ENCODE measurements around the gene RREB1.

Gene RREB1

GRCh38 chr6:7166410-7167293, 58.9 kb downstream of the RREB1 start:
- ChIA-PET POLR2A (interaction anchor here (1.2 kb wide), 1 partner anchor 15 kb away, joined by 3 read pairs; no protein-coding TSS in a partner anchor), CTCF (interaction anchor here (0.6 to 2.5 kb wide), 8 partner anchors 14 to 984 kb away, joined by 3 to 13 read pairs (median 3); no protein-coding TSS in a partner anchor)
- H3K4me3 ChIP-seq (ENCODE audit: low read depth, low read length): no peak overlapping the region
- H3K27ac ChIP-seq (ENCODE audit: extremely low read depth, low read depth, low read length): no peak overlapping the region
- no peaks in the 10 kb centered on the region for H3K36me3 ChIP-seq (ENCODE audit: control insufficient read depth in 2 of 2, insufficient read depth in 1 of 2, low read length in 2 of 2)
- peaks cover 25% of the 10 kb centered on the region for H3K4me1 ChIP-seq (ENCODE audit: control insufficient read depth, insufficient read depth, low read length)
- no peak for TF ChIP-seq ZNF639 (tag by site-specific recombination; IDR thresholded peaks at IDR 0.05)
- no peak for TF ChIP-seq ZBTB17 (tag by site-specific recombination; IDR thresholded peaks at IDR 0.05)
- no peak for TF ChIP-seq ZNF354C (tag by site-specific recombination; IDR thresholded peaks at IDR 0.05; ENCODE audit: borderline replicate concordance, low read depth)
- TF ChIP-seq RBAK (tag by site-specific recombination; IDR thresholded peaks at IDR 0.05): no peak
- TF ChIP-seq BCL11B (tag by site-specific recombination; IDR thresholded peaks at IDR 0.05; ENCODE audit: low read depth): no peak
- no peak for TF ChIP-seq ZNF426 (tag by site-specific recombination; IDR thresholded peaks at IDR 0.05)
- no peak for TF ChIP-seq ZNF558 (tag by site-specific recombination; IDR thresholded peaks at IDR 0.05)
- no peak for TF ChIP-seq IKZF3 (tag by site-specific recombination; IDR thresholded peaks at IDR 0.05)
- no peak for TF ChIP-seq EGR2 (tag by site-specific recombination; IDR thresholded peaks at IDR 0.05; ENCODE audit: low read depth)
- no peak for TF ChIP-seq ZNF449 (tag by site-specific recombination; IDR thresholded peaks at IDR 0.05)
- no peak for TF ChIP-seq ZNF654 (tag by site-specific recombination; IDR thresholded peaks at IDR 0.05; ENCODE audit: low read depth)
- H3K9me3 ChIP-seq (ENCODE audit: control insufficient read depth, insufficient read depth, low read depth, low read length): no peaks in the 10 kb centered on the region

GRCh38 chr6:7169296-7169721, 61.5 kb downstream of the RREB1 start:
- Histone ChIP-seq H3K36me3 (ENCODE audit: control insufficient read depth in 2 of 2, insufficient read depth in 1 of 2, low read length in 2 of 2) (no peaks in the 10 kb centered on the region), H3K4me1 (ENCODE audit: control insufficient read depth, insufficient read depth, low read length) (peaks cover 26% of the 10 kb centered on the region), H3K4me3 (ENCODE audit: low read depth, low read length) (no peak overlapping the region), H3K27ac (ENCODE audit: extremely low read depth, low read depth, low read length) (no peak overlapping the region), H3K9me3 (ENCODE audit: control insufficient read depth, insufficient read depth, low read depth, low read length) (no peaks in the 10 kb centered on the region)
- CTCF ChIA-PET: no interaction called here
- TF ChIP-seq KLF1 (tag by site-specific recombination; IDR thresholded peaks at IDR 0.05) (no peak), ZNF560 (tag by site-specific recombination; IDR thresholded peaks at IDR 0.05; ENCODE audit: borderline replicate concordance) (no peak), ZNF133 (tag by site-specific recombination; IDR thresholded peaks at IDR 0.05) (no peak), IKZF3 (tag by site-specific recombination; IDR thresholded peaks at IDR 0.05) (0 out of 2 replicates have a peak, but pooled peaks have one; percentile 5)
- POLR2A ChIA-PET: no interaction called here

- no peaks in the 10 kb centered on the region for H3K9me3 ChIP-seq (ENCODE audit: control insufficient read depth, insufficient read depth, low read depth, low read length)
- POLR2A ChIA-PET: interaction anchor here (1.1 kb wide), 1 partner anchor 24 kb away, joined by 3 read pairs; no protein-coding TSS in a partner anchor
- H3K4me3 ChIP-seq (ENCODE audit: low read depth, low read length): no peak overlapping the region
- H3K4me1 ChIP-seq (ENCODE audit: control insufficient read depth, insufficient read depth, low read length): peaks cover 21% of the 10 kb centered on the region
- CTCF ChIA-PET: no interaction called here
- no peaks in the 10 kb centered on the region for H3K36me3 ChIP-seq (ENCODE audit: control insufficient read depth in 2 of 2, insufficient read depth in 1 of 2, low read length in 2 of 2)
- no peak overlapping the region for H3K27ac ChIP-seq (ENCODE audit: extremely low read depth, low read depth, low read length)
- no peak for TF ChIP-seq ZBTB8A (tag by site-specific recombination; IDR thresholded peaks at IDR 0.05)
- TF ChIP-seq ZNF560 (tag by site-specific recombination; IDR thresholded peaks at IDR 0.05; ENCODE audit: borderline replicate concordance): no peak
- TF ChIP-seq ZNF830 (tag by site-specific recombination; IDR thresholded peaks at IDR 0.05; ENCODE audit: low read depth): no peak
- TF ChIP-seq YY1 (tag by site-specific recombination; IDR thresholded peaks at IDR 0.05): no peak
- TF ChIP-seq ZNF341 (tag by site-specific recombination; IDR thresholded peaks at IDR 0.05; ENCODE audit: low read depth): no peak
- TF ChIP-seq TRIM28 (IDR thresholded peaks at IDR 0.05; ENCODE audit: borderline replicate concordance, low read length): no peak
- no peak for TF ChIP-seq ZNF777 (tag by site-specific recombination; IDR thresholded peaks at IDR 0.05; ENCODE audit: borderline replicate concordance)
- no peak for TF ChIP-seq ZEB2 (tag by site-specific recombination; IDR thresholded peaks at IDR 0.05)
- no peak for TF ChIP-seq PATZ1 (tag by site-specific recombination; IDR thresholded peaks at IDR 0.05)
- TF ChIP-seq ZNF121 (tag by site-specific recombination; IDR thresholded peaks at IDR 0.05): no peak
- no peak for TF ChIP-seq TCF7L2 (IDR thresholded peaks at IDR 0.05; ENCODE audit: borderline replicate concordance, low read depth, low read length)
- no peak for TF ChIP-seq ZNF10 (tag by site-specific recombination; IDR thresholded peaks at IDR 0.05)
Observed at GRCh38 chr6:7170117-7170732, 62.5 kb downstream of the RREB1 start.
